T-cell (primary cell): ENCODE data around the gene GEN1. TPM values are rescaled to one million over a fixed set of nuclear protein-coding genes. Genes with fewer than 3 reads are reported as not detected.

Source experiments
- ATAC-seq, 4 experiments: fragments of 200-7000 bp in 3 of 4; fragments of 150-1000 bp in 1 of 4; cut with Tn5 transposase; replicated peaks in 1 of 4; 1 replicate in 3 of 4; 2 replicates in 1 of 4; pipeline ENCODE4 v1.10.0; 2021; ENCODE audit warnings: moderate library complexity in 3 of 4, mild to moderate bottlenecking in 2 of 4, moderate number of reproducible peaks in 1 of 4
- CTCF ChIA-PET, 2 donors: fragments of 300-600 bp; sonication (Branson Sonifier 250); formaldehyde crosslinking; loops; one replicate each; lab custom pipeline; 2022; ENCODE audit warnings: antibody characterized with exemption in 2 of 2; lab: Charles Lee
- POLR2A ChIA-PET, 2 donors: fragments of 300-600 bp; sonication (Branson Sonifier 250); formaldehyde crosslinking; loops; one replicate each; lab custom pipeline; 2022; ENCODE audit warnings: antibody characterized with exemption in 2 of 2; lab: Charles Lee
- DNase-seq, 35 experiments: peaks; one replicate each; pipeline versions ENCODE4 v3.0.0 to v3.0.0-alpha.2; 2013 to 2023
- H3K27ac ChIP-seq: one replicate; pipeline ENCODE4 v1.5.1; 2013; ENCODE audit warnings: low read length
- H3K27me3 ChIP-seq, 2 experiments: replicated peaks in 1 of 2; 1 replicate in 1 of 2; 2 replicates in 1 of 2; pipeline versions ENCODE4 v1.6.1 to v1.7.0; 2013; ENCODE audit warnings: low read length in 1 of 2, mixed read lengths in 1 of 2; ENCODE audit not compliant: control insufficient read depth in 2 of 2, insufficient read depth in 2 of 2; ENCODE audit errors: extremely low read depth in 1 of 2
- H3K36me3 ChIP-seq, 2 donors: 1 replicate in 1 of 2; 2 replicates in 1 of 2; pipeline versions ENCODE4 v1.6.1 to v1.7.0; 2013; ENCODE audit warnings: low read length in 1 of 2; ENCODE audit not compliant: control insufficient read depth in 2 of 2, insufficient read depth in 1 of 2; ENCODE audit errors: extremely low read depth in 1 of 2
- H3K4me1 ChIP-seq, 2 experiments: 1 replicate in 1 of 2; 2 replicates in 1 of 2; pipeline versions ENCODE4 v1.6.1 to v1.7.0; 2013; ENCODE audit warnings: low read length in 2 of 2, mixed read lengths in 1 of 2; ENCODE audit not compliant: insufficient read depth in 2 of 2, control insufficient read depth in 1 of 2; ENCODE audit errors: extremely low read depth in 1 of 2
- H3K4me3 ChIP-seq, 2 donors: 1 replicate in 1 of 2; 2 replicates in 1 of 2; pipeline versions ENCODE4 v1.5.1 to v1.7.0; 2013; ENCODE audit warnings: mild to moderate bottlenecking in 2 of 2, low read length in 1 of 2, moderate library complexity in 1 of 2; ENCODE audit not compliant: control insufficient read depth in 1 of 2; ENCODE audit errors: extremely low read depth in 1 of 2
- H3K9me3 ChIP-seq: 2 replicates; pipeline ENCODE4 v1.7.0; 2013
- H3K27ac Mint-ChIP-seq, 2 donors: one replicate each; pipeline ENCODE4 v1.8.0; 2020 to 2021; ENCODE audit warnings: mild to moderate bottlenecking in 2 of 2, mixed read lengths in 2 of 2
- H3K27me3 Mint-ChIP-seq, 2 donors: one replicate each; pipeline ENCODE4 v1.8.0; 2021 to 2022; ENCODE audit warnings: mixed read lengths in 2 of 2
- H3K36me3 Mint-ChIP-seq: one replicate; pipeline ENCODE4 v1.8.0; 2021; ENCODE audit warnings: mixed read lengths
- H3K4me1 Mint-ChIP-seq, 3 donors: one replicate each; pipeline ENCODE4 v1.8.0; 2020 to 2022; ENCODE audit warnings: mixed read lengths in 3 of 3, mild to moderate bottlenecking in 1 of 3
- H3K4me3 Mint-ChIP-seq, 3 donors: one replicate each; pipeline ENCODE4 v1.8.0; 2020 to 2022; ENCODE audit warnings: mild to moderate bottlenecking in 3 of 3, mixed read lengths in 3 of 3, moderate library complexity in 3 of 3
- H3K9me3 Mint-ChIP-seq, 3 donors: one replicate each; pipeline ENCODE4 v1.8.0; 2020 to 2022; ENCODE audit warnings: mixed read lengths in 3 of 3
- WGBS: methylation state at CpG from one replicate; pipeline ENCODE4 v1.1.5; 2013; ENCODE audit warnings: missing lambda C conversion rate; ENCODE audit not compliant: insufficient coverage; 5-methylcytosine and 5-hydroxymethylcytosine counted together
- total RNA-seq, 35 experiments: library from RNA in 6 of 35; stranded (reverse) in 6 of 35; fragments of 120-200 nt in 1 of 35; gene quantifications; one replicate each; pipeline versions ENCODE4 v1.2.1 to v1.2.4 and lab custom pipeline; 2013 to 2026

The GEN1 gene
- total RNA-seq, 5 donors from 2014 or later (not counting 1 experiment from before 2014, with no cell fraction given): 7.6 to 9.2 (median 7.7) TPM

GRCh38 chr2:17815468-17816184 lies 61.7 kb downstream of the GEN1 start:
- Mint-ChIP-seq H3K36me3 (no peaks in the 10 kb centered on the region), H3K4me3 (no peak overlapping the region), H3K27me3 (peaks cover 21 to 26% of the 10 kb centered on the region in 2 donors), H3K9me3 (no peaks in the 10 kb centered on the region), H3K27ac (no peak overlapping the region), H3K4me1 (peaks cover 0 to 2% (median 0%) of the 10 kb centered on the region in 3 donors)
- POLR2A ChIA-PET: no interaction called here
- Histone ChIP-seq H3K27me3 (peaks cover 0 to 11% of the 10 kb centered on the region in 2 experiments), H3K4me3 (no peak overlapping the region), H3K36me3 (no peaks in the 10 kb centered on the region), H3K9me3 (no peaks in the 10 kb centered on the region), H3K27ac (no peak overlapping the region), H3K4me1 (no peaks in the 10 kb centered on the region)
- CTCF ChIA-PET: no interaction called here
- no peak for ATAC-seq
- 78% methylated on average over 4 of the region's 8 CpGs for WGBS
- DNase-seq: no peak

- no peak for ATAC-seq
- ChIA-PET POLR2A (no interaction called here), CTCF (interaction anchor here in 1 of 2 donors (0.5 kb wide), 1 partner anchor 59 kb away, joined by 3 read pairs; no protein-coding TSS in a partner anchor)
- peaks cover under 1 to 3% (median 3%) of the 10 kb centered on the region in 3 donors for H3K4me1 Mint-ChIP-seq
- Histone ChIP-seq H3K27ac (no peak within 1 kb of the TSS), H3K27me3 (peaks cover 0 to 11% of the 10 kb centered on the region in 2 experiments), H3K9me3 (no peaks in the 10 kb centered on the region), H3K36me3 (no peaks in the 10 kb centered on the region), H3K4me3 (no peak within 1 kb of the TSS), H3K4me1 (peaks cover 0 to 5% of the 10 kb centered on the region in 2 experiments)
- no peak within 1 kb of the TSS for H3K4me3 Mint-ChIP-seq
- H3K9me3 Mint-ChIP-seq: no peaks in the 10 kb centered on the region
- H3K27me3 Mint-ChIP-seq: peaks cover 21 to 26% of the 10 kb centered on the region in 2 donors
- 88% methylated on average over 15 of the region's 26 CpGs for WGBS
- H3K36me3 Mint-ChIP-seq: no peaks in the 10 kb centered on the region
- no peak within 1 kb of the TSS for H3K27ac Mint-ChIP-seq
- DNase-seq: no peak
Measured at GRCh38 chr2:17816396-17817245, 62.7 kb downstream of the GEN1 start, which contains the start of gene MSGN1. Gene MSGN1 (plus strand): TSS chr2:17816460. CDS start chr2:17816519, 59 bp downstream.

- H3K4me1 ChIP-seq: peaks cover 0 to 10% of the 10 kb centered on the region in 2 experiments
- H3K27ac ChIP-seq: no peak overlapping the region
- ATAC-seq: no peak
- no peak overlapping the region for H3K4me3 ChIP-seq
- Mint-ChIP-seq H3K9me3 (no peaks in the 10 kb centered on the region), H3K27me3 (peaks cover 11 to 19% of the 10 kb centered on the region in 2 donors), H3K27ac (no peak overlapping the region), H3K4me1 (peaks cover 7 to 10% (median 10%) of the 10 kb centered on the region in 3 donors), H3K36me3 (no peaks in the 10 kb centered on the region), H3K4me3 (no peak overlapping the region)
- peaks cover 0 to 16% of the 10 kb centered on the region in 2 experiments for H3K27me3 ChIP-seq
- POLR2A ChIA-PET: no interaction called here
- WGBS: no CpG with 5 or more reads among the region's 2 CpGs
- H3K36me3 ChIP-seq: no peaks in the 10 kb centered on the region
- no peak for DNase-seq
- CTCF ChIA-PET: no interaction called here
- H3K9me3 ChIP-seq: no peaks in the 10 kb centered on the region
Measured at GRCh38 chr2:17818235-17818815, 64.4 kb downstream of the GEN1 start.

GRCh38 chr2:17821080-17821479 lies 67.1 kb downstream of the GEN1 start:
- H3K9me3 ChIP-seq: no peaks in the 10 kb centered on the region
- no peaks in the 10 kb centered on the region for H3K36me3 ChIP-seq
- H3K27me3 ChIP-seq: peaks cover 0 to 15% of the 10 kb centered on the region in 2 experiments
- Mint-ChIP-seq H3K36me3 (no peaks in the 10 kb centered on the region), H3K9me3 (no peaks in the 10 kb centered on the region), H3K27ac (no peak overlapping the region), H3K27me3 (peaks cover 10 to 23% of the 10 kb centered on the region in 2 donors), H3K4me3 (no peak overlapping the region), H3K4me1 (peaks cover 7 to 15% (median 8%) of the 10 kb centered on the region in 3 donors)
- no peak overlapping the region for H3K4me3 ChIP-seq
- no peak for ATAC-seq
- no peak overlapping the region for H3K27ac ChIP-seq
- H3K4me1 ChIP-seq: peaks cover 0 to 10% of the 10 kb centered on the region in 2 experiments
- no CpG with 5 or more reads among the region's 3 CpGs for WGBS
- ChIA-PET POLR2A (no interaction called here), CTCF (no interaction called here)
- DNase-seq: no peak

- H3K9me3 Mint-ChIP-seq: no peaks in the 10 kb centered on the region
- no peaks in the 10 kb centered on the region for H3K36me3 Mint-ChIP-seq
- peak overlapping the region in 1 of 3 donors; percentile 2 for H3K4me3 Mint-ChIP-seq
- ChIA-PET POLR2A (no interaction called here), CTCF (no interaction called here)
- no peak overlapping the region for H3K27ac ChIP-seq
- ATAC-seq (no peak), DNase-seq (no peak)
- peaks cover 0 to 9% of the 10 kb centered on the region in 2 experiments for H3K27me3 ChIP-seq
- H3K36me3 ChIP-seq: no peaks in the 10 kb centered on the region
- H3K9me3 ChIP-seq: no peaks in the 10 kb centered on the region
- peaks cover 7 to 15% (median 8%) of the 10 kb centered on the region in 3 donors for H3K4me1 Mint-ChIP-seq
- peaks cover 0 to 10% of the 10 kb centered on the region in 2 experiments for H3K4me1 ChIP-seq
- no peak overlapping the region for H3K27ac Mint-ChIP-seq
- no peak overlapping the region for H3K4me3 ChIP-seq
- peaks cover 7 to 19% of the 10 kb centered on the region in 2 donors for H3K27me3 Mint-ChIP-seq
- WGBS: 79% methylated on average over 2 of the region's 7 CpGs
Measured at GRCh38 chr2:17821535-17822444, 67.9 kb downstream of the GEN1 start.
